ENCODE results near the gene CST7.

Gene CST7

GRCh38 chr20:24981790-24982189 is 32.7 kb downstream of the CST7 start:
- peaks cover 43 to 59% (median 47%) of the 10 kb centered on the region in 3 donors for H3K36me3 ChIP-seq
- peak; percentile 41 to 73 for DNase-seq
- no peaks in the 10 kb centered on the region for H3K27me3 ChIP-seq
- no peak overlapping the region for H3K4me3 ChIP-seq
- no peaks in the 10 kb centered on the region for H3K9me3 ChIP-seq
- TF ChIP-seq, protein P1, sequence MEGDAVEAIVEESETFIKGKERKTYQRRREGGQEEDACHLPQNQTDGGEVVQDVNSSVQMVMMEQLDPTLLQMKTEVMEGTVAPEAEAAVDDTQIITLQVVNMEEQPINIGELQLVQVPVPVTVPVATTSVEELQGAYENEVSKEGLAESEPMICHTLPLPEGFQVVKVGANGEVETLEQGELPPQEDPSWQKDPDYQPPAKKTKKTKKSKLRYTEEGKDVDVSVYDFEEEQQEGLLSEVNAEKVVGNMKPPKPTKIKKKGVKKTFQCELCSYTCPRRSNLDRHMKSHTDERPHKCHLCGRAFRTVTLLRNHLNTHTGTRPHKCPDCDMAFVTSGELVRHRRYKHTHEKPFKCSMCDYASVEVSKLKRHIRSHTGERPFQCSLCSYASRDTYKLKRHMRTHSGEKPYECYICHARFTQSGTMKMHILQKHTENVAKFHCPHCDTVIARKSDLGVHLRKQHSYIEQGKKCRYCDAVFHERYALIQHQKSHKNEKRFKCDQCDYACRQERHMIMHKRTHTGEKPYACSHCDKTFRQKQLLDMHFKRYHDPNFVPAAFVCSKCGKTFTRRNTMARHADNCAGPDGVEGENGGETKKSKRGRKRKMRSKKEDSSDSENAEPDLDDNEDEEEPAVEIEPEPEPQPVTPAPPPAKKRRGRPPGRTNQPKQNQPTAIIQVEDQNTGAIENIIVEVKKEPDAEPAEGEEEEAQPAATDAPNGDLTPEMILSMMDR (IDR thresholded peaks at IDR 0.05): no peak
- intact Hi-C loops (cut with DNase I; ENCODE audit: low total_unique reads): no loop called here
- no peak overlapping the region for H3K27ac ChIP-seq
- no peaks in the 10 kb centered on the region for H3K4me1 ChIP-seq

GRCh38 chr20:24983896-24984295 is 34.8 kb downstream of the CST7 start:
- no peaks in the 10 kb centered on the region for H3K27me3 ChIP-seq
- TF ChIP-seq, protein P1 (IDR thresholded peaks at IDR 0.05): no peak
- H3K4me1 ChIP-seq: no peaks in the 10 kb centered on the region
- intact Hi-C loops (cut with DNase I; ENCODE audit: low total_unique reads): no loop called here
- H3K4me3 ChIP-seq: no peak overlapping the region
- H3K27ac ChIP-seq: no peak overlapping the region
- H3K36me3 ChIP-seq: peaks cover 31 to 46% (median 37%) of the 10 kb centered on the region in 3 donors
- H3K9me3 ChIP-seq: no peaks in the 10 kb centered on the region
- no peak for DNase-seq

DNA sequence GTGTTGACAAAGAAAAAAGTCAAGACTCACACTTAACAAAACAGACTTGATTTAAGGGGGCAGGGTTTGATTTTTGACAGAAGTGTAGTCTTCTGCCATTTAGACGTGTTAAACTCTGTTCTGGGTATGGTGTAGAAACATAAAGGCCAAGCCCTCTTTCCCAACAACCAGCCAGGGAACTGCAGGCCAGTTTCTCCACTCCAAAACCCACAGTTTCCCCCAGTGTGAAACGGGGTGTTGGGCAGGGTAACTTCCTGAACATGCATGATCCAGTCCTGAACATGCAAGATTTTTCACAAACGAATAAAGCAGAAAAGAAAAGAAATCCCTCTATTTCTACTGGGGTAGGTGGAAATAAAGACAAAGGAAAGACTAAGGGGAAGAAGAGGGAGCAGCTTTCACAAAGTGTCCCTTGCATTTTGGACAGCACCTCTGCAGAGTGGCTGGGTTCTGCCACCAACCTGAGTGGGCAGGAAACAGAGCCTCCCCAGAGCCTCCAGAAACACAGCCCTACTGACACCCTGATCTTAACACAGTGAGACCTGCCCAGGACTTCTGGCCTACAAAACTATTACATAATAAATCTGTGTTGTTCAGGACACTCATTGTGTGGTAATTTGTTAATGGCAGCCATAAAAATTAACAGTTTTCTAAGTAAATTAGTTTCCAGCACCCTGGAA is 36.0 kb downstream of the CST7 start:
- no peaks in the 10 kb centered on the region for H3K27me3 ChIP-seq
- no peak overlapping the region for H3K4me3 ChIP-seq
- no peaks in the 10 kb centered on the region for H3K4me1 ChIP-seq
- H3K36me3 ChIP-seq: peaks cover 20 to 36% (median 33%) of the 10 kb centered on the region in 3 donors
- no peaks in the 10 kb centered on the region for H3K9me3 ChIP-seq
- peak in 1 of 2 donors; percentile 48 for DNase-seq
- no peak overlapping the region for H3K27ac ChIP-seq
- TF ChIP-seq, protein P1 (IDR thresholded peaks at IDR 0.05): no peak
- intact Hi-C loops (cut with DNase I; ENCODE audit: low total_unique reads): no loop called here

DNA sequence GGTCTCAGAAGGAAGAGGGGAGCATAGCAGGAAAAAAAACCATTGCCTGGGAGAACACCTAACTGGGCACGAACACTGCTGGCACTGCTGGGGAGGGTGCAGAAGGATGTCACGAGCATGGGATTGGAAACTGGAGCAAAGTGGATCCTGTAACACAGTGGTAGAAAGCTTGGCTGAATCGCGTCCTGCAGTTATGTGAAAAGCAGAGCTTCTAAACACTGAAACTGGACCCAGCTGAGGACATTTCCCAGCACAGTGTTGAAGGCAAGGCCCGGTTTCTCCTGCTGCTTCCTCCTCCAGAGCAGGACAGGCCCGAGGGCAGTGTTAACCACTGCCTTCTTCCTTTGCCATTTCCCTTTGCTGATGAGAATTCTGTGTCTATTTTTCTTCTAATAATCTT is 36.7 kb downstream of the CST7 start:
- peak in 1 of 2 donors; percentile 43 for DNase-seq
- Histone ChIP-seq H3K27ac (no peak overlapping the region), H3K4me3 (no peak overlapping the region), H3K9me3 (no peaks in the 10 kb centered on the region), H3K36me3 (peaks cover 13 to 29% (median 26%) of the 10 kb centered on the region in 3 donors), H3K27me3 (no peaks in the 10 kb centered on the region), H3K4me1 (peaks cover 0 to under 1% (median under 1%) of the 10 kb centered on the region in 4 donors)
- intact Hi-C loops (cut with DNase I; ENCODE audit: low total_unique reads): no loop called here
- TF ChIP-seq, protein P1 (IDR thresholded peaks at IDR 0.05): no peak

GRCh38 chr20:24986436-24987015 is 37.5 kb downstream of the CST7 start:
- Histone ChIP-seq H3K36me3 (peaks cover 8 to 22% (median 21%) of the 10 kb centered on the region in 3 donors), H3K27me3 (no peaks in the 10 kb centered on the region), H3K4me3 (no peak overlapping the region), H3K9me3 (no peaks in the 10 kb centered on the region), H3K4me1 (peaks cover 0 to 8% (median 6%) of the 10 kb centered on the region in 4 donors), H3K27ac (no peak overlapping the region)
- TF ChIP-seq, protein P1 (IDR thresholded peaks at IDR 0.05): no peak
- intact Hi-C loops (cut with DNase I; ENCODE audit: low total_unique reads): no loop called here
- DNase-seq: peak in 1 of 2 donors; percentile 43

All from tibial artery (tissue), 4 donors.